ENCODE results near the gene KCTD10. TPM values are rescaled to one million over a fixed set of nuclear protein-coding genes. Genes with fewer than 3 reads are reported as not detected.
"Not testable (repeated sequence)": the region's sequence is repeated elsewhere in the genome, so short reads cannot be mapped to it uniquely, and the experiment has no call there.

The KCTD10 gene
- total RNA-seq, 1 experiment from 2014 or later, result 28.9 TPM

DNA sequence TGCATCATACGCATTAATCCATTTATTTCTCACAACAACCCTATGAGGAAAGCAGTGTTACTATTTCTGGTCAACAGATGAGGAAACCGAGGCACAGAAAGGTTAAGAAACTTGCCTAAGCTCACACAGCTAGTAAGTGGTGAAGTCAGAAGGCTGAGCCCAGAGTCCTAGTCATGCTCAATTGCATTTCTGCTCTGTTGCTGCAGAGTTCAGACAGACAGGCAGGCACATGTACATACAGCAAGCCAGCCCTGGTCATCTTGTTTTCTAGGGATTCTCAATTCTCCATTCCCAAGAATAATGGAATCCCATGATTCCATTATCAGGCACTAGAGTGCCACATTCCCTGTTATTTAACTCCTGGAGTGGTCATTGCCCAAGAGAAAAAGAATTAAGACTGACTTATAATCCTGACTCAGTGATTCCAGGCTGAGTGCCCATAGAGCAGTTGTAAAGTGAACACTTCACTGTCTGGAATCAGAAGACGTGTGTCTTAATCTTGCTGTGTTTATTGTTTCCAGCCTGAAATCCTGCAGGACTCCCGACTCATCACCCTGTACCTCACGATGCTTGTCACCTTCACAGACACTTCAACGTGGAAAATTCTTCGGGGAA is 11.1 kb upstream of the KCTD10 start:
- Histone ChIP-seq H3K27me3 (ENCODE audit: control insufficient read depth, insufficient read depth, low read length) (no peaks in the 10 kb centered on the region), H3K36me3 (replicated peaks; ENCODE audit: control insufficient read depth, insufficient read depth, low read length) (peaks cover 32% of the 10 kb centered on the region), H3K4me3 (ENCODE audit: insufficient read depth, low read depth, low read length) (no peak overlapping the region)
- DNase-seq, result no peak

- Histone ChIP-seq H3K4me3 (ENCODE audit: insufficient read depth, low read depth, low read length) (no peak overlapping the region), H3K36me3 (replicated peaks; ENCODE audit: control insufficient read depth, insufficient read depth, low read length) (peaks cover 31% of the 10 kb centered on the region), H3K27me3 (ENCODE audit: control insufficient read depth, insufficient read depth, low read length) (no peaks in the 10 kb centered on the region)
- no peak for DNase-seq
These were observed 10.3 kb upstream of the KCTD10 start for GRCh38 chr12:109487181-109488050.

DNA sequence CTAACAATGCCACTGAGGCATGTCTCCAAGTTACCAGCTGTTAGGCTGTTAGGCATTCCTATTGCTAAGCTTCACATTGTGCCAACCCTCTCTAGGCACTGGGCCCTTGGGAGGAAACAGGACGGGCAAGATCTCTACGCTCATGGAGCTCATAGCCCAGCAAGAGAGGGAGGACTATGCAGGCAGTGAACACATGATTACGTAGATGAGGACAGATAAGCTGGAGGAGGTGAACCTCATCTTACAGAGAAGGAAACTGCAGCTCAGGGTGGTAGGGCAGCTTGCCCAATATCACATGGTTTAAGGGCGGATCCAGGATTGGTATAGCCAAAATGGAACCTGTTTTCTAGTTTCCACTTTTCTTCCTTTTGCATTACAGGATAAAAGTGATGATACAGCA is 8.1 kb upstream of the KCTD10 start:
- Histone ChIP-seq H3K4me3 (ENCODE audit: insufficient read depth, low read depth, low read length) (no peak overlapping the region), H3K27me3 (ENCODE audit: control insufficient read depth, insufficient read depth, low read length) (no peaks in the 10 kb centered on the region), H3K36me3 (replicated peaks; ENCODE audit: control insufficient read depth, insufficient read depth, low read length) (peaks cover 27% of the 10 kb centered on the region)
- no peak for DNase-seq

GRCh38 chr12:109483346-109483745 is 6.2 kb upstream of the KCTD10 start:
- no peak overlapping the region for H3K4me3 ChIP-seq (ENCODE audit: insufficient read depth, low read depth, low read length)
- H3K36me3 ChIP-seq (replicated peaks; ENCODE audit: control insufficient read depth, insufficient read depth, low read length), result peaks cover 17% of the 10 kb centered on the region
- H3K27me3 ChIP-seq (ENCODE audit: control insufficient read depth, insufficient read depth, low read length), result no peaks in the 10 kb centered on the region
- no peak for DNase-seq

DNA sequence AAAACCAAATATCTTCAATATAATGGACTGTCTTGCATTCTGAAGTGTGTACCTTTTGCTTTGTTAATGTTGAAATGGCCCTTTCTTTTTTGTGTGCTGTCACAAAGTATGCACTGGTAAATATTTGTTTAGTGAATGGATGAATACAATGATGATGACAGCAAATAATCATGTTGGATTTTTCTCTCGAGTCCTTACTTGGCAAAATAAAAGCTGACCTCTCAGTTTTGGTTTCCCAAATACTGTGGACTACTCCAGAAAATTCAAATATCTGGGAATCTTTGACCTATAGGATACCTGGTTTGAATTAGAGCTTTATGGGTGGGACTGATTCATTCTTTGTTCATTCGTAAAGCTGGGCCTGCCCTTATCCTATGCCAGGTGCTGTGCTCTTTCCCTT is 5.8 kb upstream of the KCTD10 start:
- DNase-seq, result no peak
- peaks cover 12% of the 10 kb centered on the region for H3K36me3 ChIP-seq (replicated peaks; ENCODE audit: control insufficient read depth, insufficient read depth, low read length)
- no peak overlapping the region for H3K4me3 ChIP-seq (ENCODE audit: insufficient read depth, low read depth, low read length)
- H3K27me3 ChIP-seq (ENCODE audit: control insufficient read depth, insufficient read depth, low read length), result no peaks in the 10 kb centered on the region

GRCh38 chr12:109482491-109482890 is 5.4 kb upstream of the KCTD10 start:
- no peak overlapping the region for H3K4me3 ChIP-seq (ENCODE audit: insufficient read depth, low read depth, low read length)
- DNase-seq, result no peak
- no peaks in the 10 kb centered on the region for H3K27me3 ChIP-seq (ENCODE audit: control insufficient read depth, insufficient read depth, low read length)
- H3K36me3 ChIP-seq (replicated peaks; ENCODE audit: control insufficient read depth, insufficient read depth, low read length), result peaks cover 10% of the 10 kb centered on the region

DNA sequence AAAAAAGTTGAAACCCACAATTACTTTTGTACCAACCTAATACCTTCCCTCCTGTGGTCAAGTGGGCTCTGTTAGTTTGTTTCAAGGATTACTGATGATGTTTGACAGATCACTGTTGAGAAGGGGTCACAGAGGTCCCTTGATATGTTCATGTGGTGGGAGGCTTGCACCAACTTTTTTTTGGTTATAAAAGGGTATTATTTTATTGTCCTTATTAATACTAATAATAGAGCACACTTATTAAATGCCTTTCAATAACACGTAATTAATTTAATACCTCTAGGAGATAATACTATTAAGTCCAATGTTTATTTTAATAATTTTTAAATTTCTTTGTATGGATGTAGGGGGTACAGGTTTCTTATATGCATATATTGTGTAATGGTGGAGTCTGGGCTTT is 4.8 kb upstream of the KCTD10 start:
- no peak overlapping the region for H3K4me3 ChIP-seq (ENCODE audit: insufficient read depth, low read depth, low read length)
- no peaks in the 10 kb centered on the region for H3K27me3 ChIP-seq (ENCODE audit: control insufficient read depth, insufficient read depth, low read length)
- H3K36me3 ChIP-seq (replicated peaks; ENCODE audit: control insufficient read depth, insufficient read depth, low read length), result peaks cover 6% of the 10 kb centered on the region
- DNase-seq, result no peak

DNA sequence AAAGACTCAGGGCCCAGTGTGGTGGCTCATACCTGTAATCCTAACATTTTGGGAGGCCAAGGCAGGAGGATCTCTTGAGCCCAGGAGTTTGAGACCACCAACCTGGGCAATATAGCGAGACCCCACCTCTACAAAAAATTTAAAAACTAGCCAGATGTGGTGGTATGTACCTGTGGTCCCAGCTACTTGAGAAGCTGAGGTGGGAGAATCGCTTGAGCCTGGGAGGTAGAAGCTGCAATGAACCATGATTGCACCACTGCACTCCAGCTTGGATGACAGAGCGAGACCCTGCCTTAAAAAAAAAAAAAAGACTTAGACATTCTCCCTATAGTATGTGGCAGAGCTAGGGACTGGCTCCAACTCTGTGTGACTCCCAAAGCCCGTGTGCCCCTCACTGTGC is 3.3 kb upstream of the KCTD10 start:
- no peak overlapping the region for H3K4me3 ChIP-seq (ENCODE audit: insufficient read depth, low read depth, low read length)
- peaks cover 4% of the 10 kb centered on the region for H3K36me3 ChIP-seq (replicated peaks; ENCODE audit: control insufficient read depth, insufficient read depth, low read length)
- no peaks in the 10 kb centered on the region for H3K27me3 ChIP-seq (ENCODE audit: control insufficient read depth, insufficient read depth, low read length)
- no peak for DNase-seq

- H3K4me3 ChIP-seq (ENCODE audit: insufficient read depth, low read depth, low read length), result no peak overlapping the region
These were observed 2.7 kb upstream of the KCTD10 start for GRCh38 chr12:109479761-109480160.

DNA sequence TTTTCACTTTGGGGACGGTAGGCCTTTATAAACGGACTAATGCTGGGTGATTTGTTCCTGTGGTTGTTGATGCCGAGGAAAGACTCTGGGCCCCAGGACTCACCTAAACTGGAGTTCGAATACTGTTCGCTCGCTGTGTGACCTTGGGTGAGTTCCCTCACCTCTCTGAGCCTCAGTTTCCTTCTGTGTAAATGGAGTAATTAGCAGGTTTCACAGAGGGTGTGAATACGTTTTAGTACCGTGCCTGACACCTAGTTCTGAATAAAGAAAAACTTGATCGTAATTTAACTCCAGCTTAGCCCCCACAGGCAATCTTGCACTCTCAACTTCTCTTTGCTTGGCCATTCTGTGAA is 839 bp upstream of the KCTD10 start:
- H3K27me3 ChIP-seq (ENCODE audit: control insufficient read depth, insufficient read depth, low read length), result no peaks in the 10 kb centered on the region
- no peaks in the 10 kb centered on the region; the same call in 1 of the 2 replicates for H3K36me3 ChIP-seq (replicated peaks; ENCODE audit: control insufficient read depth, insufficient read depth, low read length)
- DNase-seq, result no peak
- H3K4me3 ChIP-seq (ENCODE audit: insufficient read depth, low read depth, low read length), result peak overlapping the region; percentile 81

More at GRCh38 chr12:109479761-109480160, 2.7 kb upstream of the KCTD10 start:
- Histone ChIP-seq H3K36me3 (replicated peaks; ENCODE audit: control insufficient read depth, insufficient read depth, low read length) (peaks cover 1% of the 10 kb centered on the region; the same call in 1 of the 2 replicates), H3K27me3 (ENCODE audit: control insufficient read depth, insufficient read depth, low read length) (no peaks in the 10 kb centered on the region)
- no peak for DNase-seq

DNA sequence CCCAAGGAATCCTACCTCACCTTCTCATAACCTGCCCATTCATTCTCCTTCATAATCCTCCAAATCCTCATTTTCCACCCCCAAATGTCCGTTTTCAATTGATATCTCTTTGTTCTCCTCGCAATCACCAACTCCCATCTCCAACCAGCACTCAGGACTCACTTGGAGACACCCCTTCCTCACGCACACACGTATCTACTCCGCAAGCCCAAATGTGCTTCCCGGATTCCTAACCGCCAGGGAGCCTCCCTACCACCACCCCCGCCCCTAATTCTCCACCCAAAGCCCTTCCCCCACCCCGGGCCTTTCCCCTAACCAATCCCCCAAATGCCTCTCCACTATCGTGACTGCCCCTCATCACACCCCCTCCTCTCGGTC is 304 bp downstream of the KCTD10 start:
- Histone ChIP-seq H3K36me3 (replicated peaks; ENCODE audit: control insufficient read depth, insufficient read depth, low read length) (no peaks in the 10 kb centered on the region; the same call in 1 of the 2 replicates), H3K27me3 (ENCODE audit: control insufficient read depth, insufficient read depth, low read length) (no peaks in the 10 kb centered on the region), H3K4me3 (ENCODE audit: insufficient read depth, low read depth, low read length) (peak overlapping the region; percentile 81)
- DNase-seq, result no peak

DNA sequence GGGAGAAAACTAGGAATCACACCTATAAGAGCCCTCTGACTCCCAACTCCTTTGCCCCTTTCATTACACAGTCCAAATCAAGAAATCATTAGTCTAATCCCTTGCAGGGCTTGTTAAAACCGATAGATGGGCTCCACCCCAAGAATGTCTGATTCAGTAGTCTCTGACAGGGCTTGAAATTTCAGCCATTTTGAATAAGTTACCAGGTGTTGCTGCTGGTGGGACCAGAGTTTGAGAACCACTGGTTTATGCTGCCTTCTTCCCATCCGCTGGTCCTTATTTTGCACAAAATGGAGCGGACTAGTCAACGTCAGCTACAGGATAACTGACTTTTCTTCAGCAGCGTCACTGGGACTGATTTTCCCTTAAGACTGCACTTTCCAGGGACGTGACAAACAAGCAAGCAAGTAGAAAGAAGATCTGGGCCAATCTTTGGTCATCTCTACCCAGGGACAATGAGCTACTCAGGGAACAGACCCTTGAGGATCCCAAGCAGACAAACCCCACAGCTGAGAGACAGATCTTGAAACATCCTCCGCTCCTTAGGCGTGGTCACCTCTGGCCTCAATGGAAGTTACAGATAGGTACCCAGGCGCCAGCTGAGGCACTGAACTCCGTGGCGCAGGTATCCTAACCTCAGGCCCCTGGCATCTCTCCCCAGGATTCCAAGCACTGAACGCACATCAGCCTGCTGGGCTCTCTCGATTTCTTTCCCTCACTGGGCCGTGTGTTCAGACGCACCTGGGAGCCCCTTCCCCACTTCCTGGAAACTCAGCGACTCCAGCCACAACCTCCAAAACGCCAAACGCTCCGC is 900 bp downstream of the KCTD10 start:
- no peaks in the 10 kb centered on the region; the same call in 1 of the 2 replicates for H3K36me3 ChIP-seq (replicated peaks; ENCODE audit: control insufficient read depth, insufficient read depth, low read length)
- peak; percentile 38 for DNase-seq
- no peaks in the 10 kb centered on the region for H3K27me3 ChIP-seq (ENCODE audit: control insufficient read depth, insufficient read depth, low read length)
- peak overlapping the region; percentile 81 for H3K4me3 ChIP-seq (ENCODE audit: insufficient read depth, low read depth, low read length)

- DNase-seq, result no peak
- H3K4me3 ChIP-seq (ENCODE audit: insufficient read depth, low read depth, low read length), result no peak overlapping the region
- no peaks in the 10 kb centered on the region; the same call in 1 of the 2 replicates for H3K36me3 ChIP-seq (replicated peaks; ENCODE audit: control insufficient read depth, insufficient read depth, low read length)
- no peaks in the 10 kb centered on the region for H3K27me3 ChIP-seq (ENCODE audit: control insufficient read depth, insufficient read depth, low read length)
These were observed 2.0 kb downstream of the KCTD10 start for GRCh38 chr12:109475121-109475520.

DNA sequence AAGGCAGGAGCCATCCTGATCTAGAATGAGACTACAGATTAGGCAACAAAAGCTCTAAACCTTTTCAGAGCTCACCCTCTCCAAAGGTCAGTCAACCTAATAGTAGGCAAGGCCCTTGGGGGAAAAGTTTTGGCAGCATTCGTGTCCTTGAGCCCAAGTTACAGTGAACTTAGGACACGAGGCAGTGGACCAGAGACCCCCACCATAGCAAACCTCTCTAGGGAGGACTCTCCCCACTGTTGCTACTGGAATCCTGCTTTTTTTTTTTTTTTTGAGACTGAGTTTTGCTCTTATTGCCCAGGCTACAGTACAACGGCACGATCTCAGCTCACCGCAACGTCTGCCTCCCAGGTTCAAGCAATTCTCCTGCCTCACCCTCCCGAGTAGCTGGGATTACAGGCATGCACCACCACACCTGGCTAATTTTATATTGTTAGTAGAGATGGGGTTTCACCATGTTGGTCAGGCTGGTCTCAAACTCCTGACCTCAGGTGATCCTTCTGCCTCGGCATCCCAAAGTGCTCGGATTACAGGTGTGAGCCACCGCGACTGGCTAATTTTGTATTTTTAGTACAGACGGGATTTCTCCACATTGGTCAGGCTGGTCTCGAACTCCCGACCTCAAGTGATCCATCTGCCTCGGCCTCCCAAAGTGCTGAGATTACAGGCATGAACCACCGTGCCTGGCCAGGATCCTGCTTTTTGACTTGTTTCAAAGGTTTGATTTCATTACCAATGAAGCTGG is 3.4 kb downstream of the KCTD10 start:
- not testable (repeated sequence) for DNase-seq; H3K4me3 ChIP-seq (ENCODE audit: insufficient read depth, low read depth, low read length); H3K36me3 ChIP-seq (replicated peaks; ENCODE audit: control insufficient read depth, insufficient read depth, low read length); H3K27me3 ChIP-seq (ENCODE audit: control insufficient read depth, insufficient read depth, low read length)

Measured in H7 (cell line).